Stimulated activated CD4-positive, alpha-beta T cell treated with anti-CD3 and anti-CD28 coated beads, Interleukin-4, amount 100 ng/mL, for 4 hours (primary cell): ENCODE data around the gene MIR17HG.
A peak's percentile ranks its signal among the peaks of the same experiment; 100 is the strongest.

Experiments used
- DNase-seq, 2 experiments: peaks; one replicate each; pipeline ENCODE4 v3.0.0-alpha.2; 2020

The MIR17HG gene

GRCh38 chr13:91369441-91369831 lies 21.9 kb downstream of the MIR17HG start:
- DNase-seq, result no peak

- DNase-seq, result no peak
Measured at GRCh38 chr13:91370501-91370900, 23.0 kb downstream of the MIR17HG start.

- DNase-seq, result no peak
Measured at GRCh38 chr13:91372911-91373310, 25.4 kb downstream of the MIR17HG start.

- DNase-seq, result no peak
Measured at GRCh38 chr13:91375116-91375729, 27.7 kb downstream of the MIR17HG start.

GRCh38 chr13:91381371-91381770 lies 33.9 kb downstream of the MIR17HG start:
- no peak for DNase-seq

GRCh38 chr13:91383836-91384235 lies 36.3 kb downstream of the MIR17HG start:
- no peak for DNase-seq

GRCh38 chr13:91384896-91385295 lies 37.4 kb downstream of the MIR17HG start:
- DNase-seq, result no peak

- no peak for DNase-seq
Measured at GRCh38 chr13:91389186-91389585, 41.7 kb downstream of the MIR17HG start.

GRCh38 chr13:91397595-91397994 lies 50.1 kb downstream of the MIR17HG start:
- no peak for DNase-seq

GRCh38 chr13:91398413-91399188 lies 51.1 kb downstream of the MIR17HG start, which contains the start of gene GPC5:
Gene GPC5 (plus strand): TSS chr13:91398621.
- peak; percentile 82 to 84 for DNase-seq

- DNase-seq, result no peak
Measured at GRCh38 chr13:91399189-91400062, 51.9 kb downstream of the MIR17HG start.

- DNase-seq, result no peak
Measured at GRCh38 chr13:91400063-91400399, 52.5 kb downstream of the MIR17HG start.

- no peak for DNase-seq
Measured at GRCh38 chr13:91400671-91401070, 53.2 kb downstream of the MIR17HG start.

GRCh38 chr13:91401920-91402319 lies 54.4 kb downstream of the MIR17HG start:
- DNase-seq, result no peak
